Stimulated activated CD4-positive, alpha-beta T cell treated with anti-CD3 and anti-CD28 coated beads, Interleukin-1b, Interleukin-23, amount 100 ng/mL, for 4 hours (primary cell): Measurements from ENCODE around the gene FER.
"Not testable (repeated sequence)": the region's sequence is repeated elsewhere in the genome, so short reads cannot be mapped to it uniquely, and the experiment has no call there.

Source experiments
- DNase-seq, 2 donors: peaks; one replicate each; pipeline ENCODE4 v3.0.0-alpha.2; 2020; ENCODE audit warnings: low read depth in 2 of 2

FER gene

GRCh38 chr5:109035436-109035835 is 287.7 kb downstream of the FER start:
- DNase-seq: no peak

GRCh38 chr5:109038209-109038840 is 290.6 kb downstream of the FER start:
- no peak for DNase-seq

GRCh38 chr5:109041317-109041716 is 293.6 kb downstream of the FER start:
- no peak for DNase-seq

- no peak for DNase-seq
Measured at GRCh38 chr5:109045710-109046109, 298.0 kb downstream of the FER start.

GRCh38 chr5:109049565-109049964 is 301.9 kb downstream of the FER start:
- DNase-seq: no peak

GRCh38 chr5:109050321-109050720 is 302.6 kb downstream of the FER start:
- not testable (repeated sequence) for DNase-seq

GRCh38 chr5:109052216-109052615 is 304.5 kb downstream of the FER start:
- DNase-seq: not testable (repeated sequence)

GRCh38 chr5:109053995-109054417 is 306.3 kb downstream of the FER start:
- no peak for DNase-seq

GRCh38 chr5:109060378-109061025 is 312.8 kb downstream of the FER start:
- no peak for DNase-seq

- no peak for DNase-seq
Measured at GRCh38 chr5:109062664-109063063, 315.0 kb downstream of the FER start.

GRCh38 chr5:109063223-109063622 is 315.5 kb downstream of the FER start:
- DNase-seq: no peak

GRCh38 chr5:109076741-109077140 is 329.0 kb downstream of the FER start:
- DNase-seq: no peak

GRCh38 chr5:109078448-109078847 is 330.8 kb downstream of the FER start:
- no peak for DNase-seq

- no peak for DNase-seq
Measured at GRCh38 chr5:109080481-109080880, 332.8 kb downstream of the FER start.

- DNase-seq: no peak
Measured at GRCh38 chr5:109080896-109081295, 333.2 kb downstream of the FER start.

GRCh38 chr5:109083937-109084336 is 336.2 kb downstream of the FER start:
- DNase-seq: no peak

- no peak for DNase-seq
Measured at GRCh38 chr5:109089191-109089590, 341.5 kb downstream of the FER start.

GRCh38 chr5:109099081-109099480 is 351.4 kb downstream of the FER start:
- no peak for DNase-seq

GRCh38 chr5:109100971-109101370 is 353.3 kb downstream of the FER start:
- DNase-seq: no peak

- DNase-seq: no peak
Measured at GRCh38 chr5:109102096-109102690, 354.5 kb downstream of the FER start.

GRCh38 chr5:109105631-109106267 is 358.1 kb downstream of the FER start:
- DNase-seq: no peak

- DNase-seq: no peak
Measured at GRCh38 chr5:109111680-109112079, 364.0 kb downstream of the FER start.

GRCh38 chr5:109113608-109114007 is 365.9 kb downstream of the FER start:
- no peak for DNase-seq
